HCT116 (cell line): ENCODE data around the gene SPARCL1.

Experiments used
- EZH2 ChIP-seq: fragments of 200-600 bp; sonication (generic); IDR thresholded peaks from 2 replicates; pipeline ENCODE4 v1.6.1; 2017; ENCODE audit warnings: antibody characterized with exemption, mixed run types
- POLR2A ChIP-seq: IDR thresholded peaks from 2 replicates; pipeline ENCODE4 v1.7.0; 2011; ENCODE audit warnings: borderline replicate concordance; ENCODE audit not compliant: insufficient read depth, insufficient read length; ENCODE audit errors: extremely low read depth
- TF ChIP-seq, protein P1 (sequence below), 3 experiments: fragments of 200-600 bp in 1 of 3; sonication (generic) in 1 of 3; IDR thresholded peaks in 2 of 3; conservative IDR thresholded peaks in 1 of 3; 2 replicates each; pipeline ENCODE4 v1.5.1; 2012 to 2017; ENCODE audit warnings: low read depth in 2 of 3, low read length in 2 of 3, antibody characterized with exemption in 1 of 3, borderline replicate concordance in 1 of 3, control low read depth in 1 of 3, mild to moderate bottlenecking in 1 of 3, mixed read lengths in 1 of 3, mixed run types in 1 of 3, moderate library complexity in 1 of 3; ENCODE audit not compliant: insufficient read depth in 1 of 3

GRCh38 chr4:87525636-87526295, 3.4 kb downstream of the SPARCL1 start:
- TF ChIP-seq, protein P1, sequence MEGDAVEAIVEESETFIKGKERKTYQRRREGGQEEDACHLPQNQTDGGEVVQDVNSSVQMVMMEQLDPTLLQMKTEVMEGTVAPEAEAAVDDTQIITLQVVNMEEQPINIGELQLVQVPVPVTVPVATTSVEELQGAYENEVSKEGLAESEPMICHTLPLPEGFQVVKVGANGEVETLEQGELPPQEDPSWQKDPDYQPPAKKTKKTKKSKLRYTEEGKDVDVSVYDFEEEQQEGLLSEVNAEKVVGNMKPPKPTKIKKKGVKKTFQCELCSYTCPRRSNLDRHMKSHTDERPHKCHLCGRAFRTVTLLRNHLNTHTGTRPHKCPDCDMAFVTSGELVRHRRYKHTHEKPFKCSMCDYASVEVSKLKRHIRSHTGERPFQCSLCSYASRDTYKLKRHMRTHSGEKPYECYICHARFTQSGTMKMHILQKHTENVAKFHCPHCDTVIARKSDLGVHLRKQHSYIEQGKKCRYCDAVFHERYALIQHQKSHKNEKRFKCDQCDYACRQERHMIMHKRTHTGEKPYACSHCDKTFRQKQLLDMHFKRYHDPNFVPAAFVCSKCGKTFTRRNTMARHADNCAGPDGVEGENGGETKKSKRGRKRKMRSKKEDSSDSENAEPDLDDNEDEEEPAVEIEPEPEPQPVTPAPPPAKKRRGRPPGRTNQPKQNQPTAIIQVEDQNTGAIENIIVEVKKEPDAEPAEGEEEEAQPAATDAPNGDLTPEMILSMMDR (IDR thresholded peaks at IDR 0.05 in 2 of 3, conservative IDR thresholded peaks at IDR 0.05 in 1 of 3; ENCODE audit: borderline replicate concordance in 1 of 3, insufficient read depth in 1 of 3, low read depth in 2 of 3, low read length in 2 of 3) = no peak
- TF ChIP-seq EZH2 (no peak), POLR2A (no peak)
